GM19455 (cell line): ENCODE measurements around the gene C4BPB.

Experiments
- ATAC-seq: cut with Tn5 transposase; IDR thresholded peaks from one replicate; pipeline ENCODE4 v1.9.1; 2021; ENCODE audit not compliant: unreplicated experiment

C4BPB gene

DNA sequence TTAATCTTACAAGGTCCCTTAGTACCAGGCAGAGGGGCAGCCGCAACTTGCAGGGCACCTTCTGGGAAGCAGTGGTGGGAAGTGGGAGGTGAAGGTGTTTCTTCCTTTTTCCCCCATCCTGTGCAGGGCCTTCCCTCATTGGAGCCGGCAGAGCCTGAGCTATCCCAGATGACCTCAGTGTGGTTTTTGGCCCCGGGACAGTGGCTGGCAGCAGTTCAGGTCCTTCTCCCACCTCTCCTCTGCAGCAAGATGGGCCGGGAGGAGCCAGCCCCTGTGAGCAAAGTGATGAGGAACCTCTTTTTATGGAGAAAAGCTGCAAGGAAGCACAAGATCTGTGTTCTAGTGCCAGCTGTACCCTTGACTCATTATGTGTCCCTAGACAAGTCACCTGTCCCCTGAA is 28.8 kb upstream of the C4BPB start:
- ATAC-seq, result no peak

DNA sequence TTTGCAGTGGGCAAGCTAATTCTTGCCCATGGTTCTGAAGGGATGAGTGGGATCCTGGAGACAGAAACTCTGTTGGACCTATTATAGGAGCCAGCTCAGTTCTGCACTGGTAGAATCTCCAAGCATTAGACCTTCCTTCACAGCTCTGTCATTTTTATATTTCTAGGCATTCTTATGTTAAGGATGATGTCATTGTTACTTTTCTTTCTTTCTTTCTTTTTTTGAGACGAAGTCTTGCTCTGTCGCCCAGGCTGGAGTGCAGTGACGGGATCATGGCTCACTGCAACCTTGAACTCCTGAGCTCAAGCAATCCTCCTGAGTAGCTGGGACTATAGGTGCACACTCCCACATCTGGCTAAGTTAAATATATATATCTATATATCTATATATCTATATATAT is 28.1 kb upstream of the C4BPB start:
- ATAC-seq, result no peak

DNA sequence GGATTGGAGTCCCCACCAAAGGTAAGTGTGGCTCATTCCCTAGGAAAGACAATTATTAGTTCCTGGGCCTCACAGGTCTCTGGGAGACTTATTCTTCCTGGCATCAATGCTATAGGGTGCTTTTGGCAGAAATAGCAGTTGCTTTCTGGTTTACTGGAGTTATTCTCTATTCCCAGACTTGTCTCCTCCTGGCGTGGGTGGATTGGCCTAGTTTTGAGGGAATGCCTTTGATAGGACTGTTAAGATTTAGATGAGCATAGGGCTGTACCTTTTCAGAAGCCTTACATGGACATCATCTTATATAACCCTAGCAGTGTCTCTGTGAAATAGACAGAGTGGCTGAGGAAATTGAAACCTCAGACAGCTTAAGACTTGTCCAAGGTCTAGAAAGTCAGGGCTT is 26.6 kb upstream of the C4BPB start:
- ATAC-seq, result no peak

DNA sequence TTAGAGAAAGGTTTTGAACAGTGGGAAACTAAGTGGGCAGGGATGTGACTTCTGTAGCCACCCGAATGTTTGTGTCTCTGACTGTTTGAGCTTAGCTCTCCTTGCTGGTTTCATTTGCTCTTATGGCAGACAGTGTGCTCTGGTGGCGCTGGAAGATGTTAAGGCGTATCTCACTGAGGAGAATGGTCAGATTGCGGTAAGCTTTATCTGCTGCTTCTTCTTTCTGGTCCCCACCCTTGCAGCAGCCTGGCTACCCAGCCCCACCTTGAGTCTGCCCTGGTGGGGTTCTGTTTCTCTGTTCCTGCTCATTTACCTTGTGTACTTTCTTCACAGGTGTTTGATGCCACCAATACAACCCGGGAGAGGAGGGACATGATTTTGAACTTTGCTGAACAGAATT is 25.6 kb upstream of the C4BPB start:
- ATAC-seq, result no peak

DNA sequence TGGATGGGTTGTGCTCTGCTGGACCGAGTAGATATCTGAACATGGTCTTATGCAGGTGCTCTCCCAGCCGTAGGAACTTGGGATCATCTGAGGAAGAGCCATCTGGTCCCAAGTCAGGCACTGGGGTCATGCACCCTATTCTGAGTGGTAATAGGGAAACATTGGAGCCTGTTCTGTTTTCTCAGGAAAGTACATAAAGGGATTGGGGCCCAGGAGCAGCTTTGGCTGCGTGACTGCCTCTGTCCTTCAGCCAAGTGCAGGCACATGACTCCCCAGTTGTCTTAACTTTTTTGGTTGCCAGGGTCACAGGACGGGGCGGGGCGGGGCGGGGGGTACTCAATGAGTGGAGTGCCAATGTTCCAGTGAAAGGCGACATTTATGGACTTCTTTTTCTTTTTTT is 24.1 kb upstream of the C4BPB start:
- no peak for ATAC-seq

DNA sequence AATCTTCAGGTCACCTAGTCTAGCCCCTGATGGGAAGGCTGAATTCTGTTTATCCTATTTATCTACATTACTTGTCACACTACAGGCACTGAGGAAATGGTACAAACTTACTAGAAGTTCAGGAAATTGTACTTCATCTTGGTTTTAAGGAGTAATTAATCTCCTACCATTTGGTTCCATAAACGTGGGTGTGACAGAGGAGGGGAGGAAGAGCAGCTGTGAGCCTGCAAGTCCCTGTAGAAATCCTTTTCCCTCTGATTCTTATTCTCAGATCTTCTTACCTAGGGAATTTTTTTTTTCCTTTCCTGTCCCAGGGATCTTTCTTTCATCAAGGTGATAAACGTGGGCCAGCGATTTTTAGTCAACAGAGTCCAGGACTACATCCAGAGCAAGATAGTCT is 21.5 kb upstream of the C4BPB start:
- ATAC-seq, result no peak

DNA sequence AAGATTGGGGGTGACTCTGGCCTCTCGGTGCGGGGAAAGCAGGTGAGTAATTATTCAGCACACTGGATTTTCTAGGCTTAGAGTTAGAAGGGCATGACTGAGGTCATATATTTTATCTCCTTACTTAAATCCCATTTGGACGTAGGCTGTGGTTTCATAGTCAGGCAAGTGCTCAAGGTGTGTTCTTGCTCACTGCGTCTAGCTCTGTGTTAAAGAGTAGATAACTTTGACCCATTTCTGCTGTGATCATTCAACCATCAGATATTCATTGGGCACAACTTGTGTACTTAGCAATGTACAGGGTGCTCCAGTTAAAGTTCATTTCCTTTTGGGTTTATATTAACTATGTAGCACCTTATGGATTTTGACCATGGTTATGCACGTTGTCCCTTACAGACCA is 21.0 kb upstream of the C4BPB start:
- no peak for ATAC-seq

DNA sequence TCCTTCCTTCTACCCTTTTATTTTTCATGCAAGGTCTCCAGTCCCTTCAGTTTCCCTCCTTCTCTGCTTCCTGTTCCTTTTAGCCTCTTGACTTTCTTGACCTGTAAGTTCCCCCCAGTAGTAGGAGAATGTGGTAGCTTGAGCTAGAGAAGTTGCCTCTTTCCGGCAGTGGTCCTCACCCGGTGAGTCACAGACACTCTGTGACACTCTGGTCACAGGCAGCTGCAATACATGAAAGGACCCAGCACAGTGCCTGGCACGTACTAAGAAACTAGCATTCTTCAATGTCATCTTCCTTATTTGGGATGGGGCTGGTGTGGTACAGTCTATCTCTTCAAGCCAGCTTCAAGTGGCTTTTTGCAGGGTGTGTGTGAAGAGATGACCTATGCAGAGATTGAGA is 19.6 kb upstream of the C4BPB start:
- no peak for ATAC-seq

DNA sequence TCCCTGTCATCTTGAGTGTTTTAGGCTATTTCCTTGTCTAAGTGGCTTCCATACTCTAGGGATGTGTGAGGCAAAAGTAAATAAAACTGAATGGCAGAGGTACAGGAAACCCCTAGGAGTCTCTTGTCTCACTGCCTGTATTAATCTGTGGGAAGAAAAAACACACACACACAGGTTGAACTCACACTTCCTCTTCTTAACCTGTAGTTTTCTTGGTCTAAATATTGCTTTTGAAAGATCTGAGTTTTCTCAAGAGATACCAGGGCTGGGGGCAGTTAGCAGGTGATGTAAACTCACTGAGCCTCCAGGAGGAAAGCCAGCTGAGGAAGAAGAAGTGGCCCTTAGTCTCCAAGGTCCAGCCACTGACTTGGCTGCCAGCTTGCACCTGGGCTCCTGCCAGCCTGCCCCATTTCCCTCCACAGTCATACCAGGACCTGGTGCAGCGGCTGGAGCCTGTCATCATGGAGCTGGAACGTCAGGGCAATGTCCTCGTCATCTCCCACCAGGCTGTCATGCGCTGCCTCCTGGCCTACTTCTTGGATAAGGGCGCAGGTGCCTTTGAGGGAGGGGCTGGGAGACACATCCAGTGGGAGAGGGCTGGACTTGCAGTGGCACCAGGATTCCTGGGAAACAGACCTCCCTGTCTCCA is 18.7 kb upstream of the C4BPB start:
- no peak for ATAC-seq

DNA sequence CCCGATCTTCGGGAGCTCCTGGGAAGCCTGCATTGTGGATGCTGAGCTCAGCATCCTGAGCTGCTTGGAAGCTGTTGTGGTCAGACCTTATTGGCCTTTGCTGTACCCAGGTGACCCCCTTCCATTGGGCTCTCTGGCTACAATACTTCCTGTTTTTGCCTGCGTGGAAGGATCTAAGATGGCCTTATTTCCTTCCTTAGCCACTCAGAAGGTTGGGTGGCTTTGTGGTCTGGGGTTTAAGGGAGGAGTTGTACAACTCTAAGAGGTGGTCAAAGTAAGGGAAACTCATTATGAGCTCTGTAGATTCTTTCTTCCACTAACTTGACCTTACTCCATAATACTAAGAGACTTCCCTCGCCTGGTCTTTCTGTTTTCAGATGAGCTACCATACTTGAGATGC is 17.8 kb upstream of the C4BPB start:
- no peak for ATAC-seq

DNA sequence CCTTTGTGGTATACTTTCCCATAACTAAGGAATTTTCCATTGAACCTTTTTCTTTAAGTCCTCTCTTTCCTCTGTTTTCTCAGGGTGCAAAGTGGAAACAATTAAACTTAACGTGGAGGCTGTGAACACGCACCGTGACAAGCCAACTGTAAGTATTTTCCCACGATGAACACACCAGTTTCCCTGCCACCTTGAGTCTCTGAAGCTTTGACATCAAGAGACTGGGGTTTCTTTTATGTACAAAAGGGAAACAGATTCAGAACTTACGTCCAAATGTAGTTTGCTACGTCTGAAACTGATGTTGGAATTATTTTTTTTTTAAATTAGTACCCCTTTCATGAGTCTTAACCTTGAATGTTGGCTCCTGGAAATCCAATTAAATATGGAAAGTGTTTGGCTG is 17.2 kb upstream of the C4BPB start:
- ATAC-seq, result no peak

DNA sequence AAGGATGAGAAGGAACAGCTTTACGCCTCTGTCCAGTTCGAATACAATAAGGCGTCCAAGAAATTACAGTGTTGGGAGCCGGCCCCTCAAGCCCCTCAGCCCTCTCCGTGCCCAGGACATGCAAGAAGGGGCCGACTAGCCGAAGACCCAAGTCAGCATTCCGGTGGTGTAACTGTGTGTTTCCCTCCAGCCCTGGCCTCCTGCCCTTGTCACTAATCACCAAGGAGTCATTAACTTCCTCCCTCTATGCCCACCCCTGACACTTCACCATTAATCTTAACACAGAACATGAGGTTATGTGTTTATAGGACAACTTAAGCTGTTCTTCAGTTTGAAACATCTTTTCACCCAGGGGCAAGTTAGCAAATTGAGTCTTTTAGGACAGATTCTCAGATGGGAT is 16.4 kb upstream of the C4BPB start:
- ATAC-seq, result no peak

DNA sequence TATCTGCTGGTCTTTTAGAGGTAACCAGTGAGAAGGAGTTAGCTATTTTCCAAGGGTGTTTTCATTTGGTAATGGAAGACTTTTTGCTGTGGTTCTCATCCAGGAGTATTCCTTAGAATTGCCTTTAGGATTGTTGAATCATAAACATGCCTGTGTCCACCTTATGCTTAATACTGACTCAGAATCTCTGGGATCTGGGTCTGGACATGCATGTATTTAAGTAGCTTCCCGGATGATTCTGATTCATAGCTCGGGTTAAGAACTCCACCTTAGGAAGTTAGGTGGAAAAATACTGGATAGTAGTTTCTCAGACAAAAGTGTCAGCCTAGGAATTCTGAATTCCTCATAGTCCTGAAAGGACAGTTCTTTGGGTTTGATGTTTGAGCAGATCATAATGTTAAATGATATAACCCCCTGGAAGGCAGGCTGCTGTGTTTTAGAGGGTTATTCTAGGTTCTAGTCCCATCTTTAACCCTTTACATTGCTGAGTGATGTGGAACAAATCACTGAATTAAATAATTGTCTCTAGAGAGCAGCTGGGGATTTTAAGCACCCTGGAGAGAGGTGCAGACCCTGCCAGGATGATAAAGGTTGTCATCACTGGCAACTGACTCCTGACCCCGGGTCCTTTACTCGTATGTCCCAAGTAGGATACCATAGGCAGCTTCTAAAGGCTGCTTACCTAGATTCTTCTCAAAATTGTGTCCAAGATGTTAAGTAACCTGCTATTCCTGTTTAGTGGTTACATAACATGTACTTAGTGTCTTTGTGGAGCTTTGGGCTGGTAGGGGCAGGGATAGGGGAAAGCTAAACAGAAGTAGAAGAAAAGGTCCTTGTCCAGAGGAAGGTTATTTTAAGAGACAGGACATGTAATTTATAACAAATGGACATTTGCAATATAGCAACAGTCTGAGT is 14.5 kb upstream of the C4BPB start:
- ATAC-seq, result no peak

DNA sequence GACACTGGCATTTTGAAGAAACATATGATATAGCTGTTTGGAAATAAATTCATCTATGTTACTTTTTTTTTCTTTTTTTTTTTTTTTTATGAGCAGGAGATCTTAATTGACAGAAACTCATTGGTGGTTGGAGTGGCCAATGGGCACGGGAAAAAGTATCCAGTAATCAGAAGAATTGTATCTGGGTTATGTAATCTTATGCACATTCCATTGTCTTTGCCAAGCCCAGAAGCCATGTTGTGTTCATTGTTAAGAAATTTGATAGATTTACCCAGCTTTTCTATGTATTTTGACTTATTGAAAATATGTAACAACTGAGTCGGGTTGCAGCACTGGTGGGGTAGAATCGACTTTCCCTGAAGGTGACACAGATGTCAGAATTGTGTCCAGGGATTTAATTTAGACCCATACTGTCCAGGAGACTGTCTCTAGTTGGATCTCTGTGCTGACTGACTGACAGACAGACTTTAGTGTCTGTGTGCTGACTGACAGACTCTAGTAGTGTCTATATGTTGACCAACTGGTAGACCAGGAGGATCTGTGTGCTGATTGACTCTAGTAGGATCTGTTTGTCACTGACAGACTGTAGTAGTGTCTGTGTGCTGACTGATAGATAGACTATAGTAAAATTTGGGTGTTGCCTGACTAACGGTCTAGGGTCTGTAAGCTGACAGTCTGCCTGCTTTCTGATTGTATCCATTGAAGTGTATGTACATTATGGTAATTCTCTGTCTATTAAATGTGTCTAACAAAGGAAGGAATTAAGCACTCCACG is 12.3 kb upstream of the C4BPB start:
- no peak for ATAC-seq

DNA sequence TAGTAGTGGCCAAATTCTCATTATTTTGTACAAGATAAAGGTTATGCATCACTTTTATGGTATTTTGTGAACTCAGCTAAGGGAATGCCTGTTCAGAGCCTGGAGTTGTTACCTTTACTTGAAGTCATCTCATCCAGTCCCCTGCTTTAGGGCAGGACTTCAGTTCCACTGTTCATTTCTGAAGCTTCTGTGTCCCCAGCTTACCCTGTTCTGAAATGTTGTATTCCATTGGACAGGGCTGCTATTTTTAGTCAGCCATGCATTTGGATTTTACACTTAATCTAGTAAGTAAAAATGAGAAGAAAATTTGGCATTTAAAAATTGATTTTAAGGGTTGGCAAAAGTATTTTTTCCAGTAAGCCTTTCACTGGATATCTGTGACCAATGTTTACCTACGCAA is 11.6 kb upstream of the C4BPB start:
- no peak for ATAC-seq

DNA sequence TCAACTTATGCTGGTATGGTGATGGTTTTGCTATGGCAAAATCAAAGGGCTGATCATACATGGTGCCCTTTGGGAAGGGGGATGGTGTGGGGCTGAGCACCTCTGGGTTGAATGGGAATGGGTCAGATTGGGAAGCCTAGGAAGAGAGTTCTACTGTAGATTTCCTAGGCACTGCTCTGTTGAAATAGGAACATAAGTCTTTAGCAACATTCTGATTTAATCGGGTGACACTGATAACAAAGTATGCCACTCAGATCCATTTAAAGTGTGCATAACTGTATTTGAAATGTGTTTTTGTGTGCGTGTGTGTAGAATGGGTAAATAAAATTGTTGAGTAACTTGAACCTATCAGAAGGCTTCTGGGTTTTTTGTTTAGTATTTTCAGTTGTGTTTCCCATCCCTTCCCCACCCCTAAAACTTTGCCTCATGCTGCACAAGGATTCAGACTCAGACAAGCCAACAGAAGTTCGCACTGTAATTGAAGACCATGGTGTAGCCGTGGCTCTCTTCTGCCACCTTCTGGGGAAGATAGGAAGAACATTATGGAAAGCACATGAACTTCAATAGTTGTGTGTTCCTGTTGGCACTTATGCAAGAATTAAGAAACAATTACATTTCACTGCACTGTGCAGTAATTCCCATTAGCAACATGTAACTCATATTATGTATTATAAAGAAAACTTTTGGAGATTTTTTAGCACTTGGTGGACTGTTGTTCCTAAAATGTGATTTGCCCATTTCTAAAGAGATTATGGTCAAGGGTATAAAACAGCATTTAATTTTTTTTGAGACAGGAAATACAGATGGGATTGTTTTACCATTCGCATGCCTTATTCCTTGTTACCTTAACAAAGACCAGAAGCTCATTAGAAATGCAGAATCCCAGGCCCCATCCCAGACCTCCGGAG is 10.9 kb upstream of the C4BPB start:
- ATAC-seq, result peak; percentile 55

DNA sequence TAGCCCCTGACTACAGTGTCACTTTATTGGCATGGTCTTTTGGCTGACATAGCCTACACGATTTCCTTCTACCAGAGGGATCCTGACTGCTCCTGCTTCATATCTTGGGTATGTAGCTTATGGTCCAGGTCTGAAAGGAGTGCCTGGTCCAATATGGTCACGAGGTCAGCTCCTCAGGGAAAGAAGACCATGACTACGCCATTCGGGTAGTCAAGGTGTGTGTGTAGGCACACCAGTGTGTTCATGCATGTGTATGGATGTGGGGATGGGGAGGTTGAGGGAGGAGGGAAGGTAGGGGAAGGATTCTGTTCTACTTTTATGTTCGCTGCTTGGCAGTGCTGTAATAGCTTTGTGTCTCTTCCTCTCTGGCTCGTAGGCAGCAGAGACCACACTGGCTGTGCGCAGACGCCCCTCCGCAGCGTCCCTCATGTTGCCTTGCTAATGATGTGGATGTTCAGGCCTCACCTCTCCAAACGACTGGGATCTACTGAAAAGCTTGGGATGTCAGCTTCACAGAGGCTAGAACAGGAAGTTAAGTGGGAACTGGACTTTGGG is 10.0 kb upstream of the C4BPB start:
- no peak for ATAC-seq

DNA sequence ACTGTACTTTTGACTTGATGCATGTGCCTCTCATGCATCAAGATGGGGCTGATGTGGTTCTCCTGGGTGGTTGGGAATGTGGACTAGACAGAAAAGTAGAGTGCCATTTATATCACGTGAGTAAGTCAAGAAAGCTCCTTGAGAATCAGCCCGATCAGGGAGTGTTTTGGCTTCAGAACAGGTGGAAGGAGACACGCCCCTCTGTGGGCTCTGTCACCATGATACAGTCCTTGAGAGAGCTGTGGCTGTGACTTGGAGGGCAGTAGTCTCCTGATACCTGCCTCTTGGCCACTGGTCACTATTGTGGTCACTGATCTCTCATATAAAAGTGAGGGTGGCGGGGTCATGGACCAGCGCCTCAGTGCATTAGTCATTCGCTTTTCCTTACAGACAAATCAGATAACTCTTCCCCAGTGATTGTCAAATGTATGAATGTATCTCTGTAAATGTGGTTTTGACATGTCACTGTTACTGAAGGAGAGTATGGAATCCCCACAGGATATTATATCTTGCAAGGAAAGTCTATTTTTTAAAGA is 8.9 kb upstream of the C4BPB start:
- ATAC-seq, result no peak

DNA sequence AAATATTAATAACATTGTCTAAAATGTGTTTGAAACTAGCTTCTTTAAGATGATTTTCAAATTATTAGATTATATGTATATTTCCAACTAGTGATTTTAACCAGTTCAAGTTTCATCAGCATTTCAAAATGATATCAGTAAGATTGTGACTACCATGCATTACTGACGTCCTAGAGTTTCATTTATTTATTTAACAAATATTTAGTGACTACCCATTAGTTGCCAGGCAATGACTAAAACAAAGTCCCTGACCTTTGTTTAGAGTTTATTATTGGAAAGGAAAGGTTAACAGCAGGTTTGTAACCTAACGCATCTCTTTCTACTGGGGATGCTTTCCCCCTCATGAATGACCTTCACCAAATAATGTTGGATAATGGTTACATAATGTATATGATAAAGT is 7.6 kb upstream of the C4BPB start:
- ATAC-seq, result no peak

DNA sequence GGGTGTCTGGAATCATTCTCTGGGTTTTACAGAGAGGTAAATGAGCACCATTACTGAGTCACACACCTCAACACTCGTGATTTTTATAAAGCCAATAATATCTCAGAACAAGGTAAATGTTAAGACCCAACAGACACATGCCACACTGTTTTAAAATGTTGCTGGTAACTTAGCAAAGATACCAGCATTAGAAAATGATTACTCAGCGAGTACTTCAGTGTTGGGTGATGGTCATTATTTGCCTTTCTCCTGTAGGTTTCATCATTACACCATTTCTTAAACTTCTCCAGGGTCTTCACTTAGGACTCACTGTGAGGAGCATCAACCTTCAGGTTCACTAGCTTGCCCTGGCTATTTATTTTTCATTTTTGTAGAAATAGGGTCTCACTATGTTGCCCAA is 6.9 kb upstream of the C4BPB start:
- ATAC-seq, result no peak
